ENCODE data around the gene NSA2.

- TF ChIP-seq POLR2A (IDR thresholded peaks at IDR 0.05; ENCODE audit: low read length) (no peak), GATA1 (IDR thresholded peaks at IDR 0.05; ENCODE audit: low read depth, low read length) (no peak)
These were observed 4.5 kb upstream of the NSA2 start for GRCh38 chr5:74762599-74762998.

Data from erythroblast (primary cell).